ENCODE data around the gene FLNC.
A peak's percentile ranks its signal among the peaks of the same experiment; 100 is the strongest.

FLNC gene, protein sequence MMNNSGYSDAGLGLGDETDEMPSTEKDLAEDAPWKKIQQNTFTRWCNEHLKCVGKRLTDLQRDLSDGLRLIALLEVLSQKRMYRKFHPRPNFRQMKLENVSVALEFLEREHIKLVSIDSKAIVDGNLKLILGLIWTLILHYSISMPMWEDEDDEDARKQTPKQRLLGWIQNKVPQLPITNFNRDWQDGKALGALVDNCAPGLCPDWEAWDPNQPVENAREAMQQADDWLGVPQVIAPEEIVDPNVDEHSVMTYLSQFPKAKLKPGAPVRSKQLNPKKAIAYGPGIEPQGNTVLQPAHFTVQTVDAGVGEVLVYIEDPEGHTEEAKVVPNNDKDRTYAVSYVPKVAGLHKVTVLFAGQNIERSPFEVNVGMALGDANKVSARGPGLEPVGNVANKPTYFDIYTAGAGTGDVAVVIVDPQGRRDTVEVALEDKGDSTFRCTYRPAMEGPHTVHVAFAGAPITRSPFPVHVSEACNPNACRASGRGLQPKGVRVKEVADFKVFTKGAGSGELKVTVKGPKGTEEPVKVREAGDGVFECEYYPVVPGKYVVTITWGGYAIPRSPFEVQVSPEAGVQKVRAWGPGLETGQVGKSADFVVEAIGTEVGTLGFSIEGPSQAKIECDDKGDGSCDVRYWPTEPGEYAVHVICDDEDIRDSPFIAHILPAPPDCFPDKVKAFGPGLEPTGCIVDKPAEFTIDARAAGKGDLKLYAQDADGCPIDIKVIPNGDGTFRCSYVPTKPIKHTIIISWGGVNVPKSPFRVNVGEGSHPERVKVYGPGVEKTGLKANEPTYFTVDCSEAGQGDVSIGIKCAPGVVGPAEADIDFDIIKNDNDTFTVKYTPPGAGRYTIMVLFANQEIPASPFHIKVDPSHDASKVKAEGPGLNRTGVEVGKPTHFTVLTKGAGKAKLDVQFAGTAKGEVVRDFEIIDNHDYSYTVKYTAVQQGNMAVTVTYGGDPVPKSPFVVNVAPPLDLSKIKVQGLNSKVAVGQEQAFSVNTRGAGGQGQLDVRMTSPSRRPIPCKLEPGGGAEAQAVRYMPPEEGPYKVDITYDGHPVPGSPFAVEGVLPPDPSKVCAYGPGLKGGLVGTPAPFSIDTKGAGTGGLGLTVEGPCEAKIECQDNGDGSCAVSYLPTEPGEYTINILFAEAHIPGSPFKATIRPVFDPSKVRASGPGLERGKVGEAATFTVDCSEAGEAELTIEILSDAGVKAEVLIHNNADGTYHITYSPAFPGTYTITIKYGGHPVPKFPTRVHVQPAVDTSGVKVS (N-terminal part only)

DNA sequence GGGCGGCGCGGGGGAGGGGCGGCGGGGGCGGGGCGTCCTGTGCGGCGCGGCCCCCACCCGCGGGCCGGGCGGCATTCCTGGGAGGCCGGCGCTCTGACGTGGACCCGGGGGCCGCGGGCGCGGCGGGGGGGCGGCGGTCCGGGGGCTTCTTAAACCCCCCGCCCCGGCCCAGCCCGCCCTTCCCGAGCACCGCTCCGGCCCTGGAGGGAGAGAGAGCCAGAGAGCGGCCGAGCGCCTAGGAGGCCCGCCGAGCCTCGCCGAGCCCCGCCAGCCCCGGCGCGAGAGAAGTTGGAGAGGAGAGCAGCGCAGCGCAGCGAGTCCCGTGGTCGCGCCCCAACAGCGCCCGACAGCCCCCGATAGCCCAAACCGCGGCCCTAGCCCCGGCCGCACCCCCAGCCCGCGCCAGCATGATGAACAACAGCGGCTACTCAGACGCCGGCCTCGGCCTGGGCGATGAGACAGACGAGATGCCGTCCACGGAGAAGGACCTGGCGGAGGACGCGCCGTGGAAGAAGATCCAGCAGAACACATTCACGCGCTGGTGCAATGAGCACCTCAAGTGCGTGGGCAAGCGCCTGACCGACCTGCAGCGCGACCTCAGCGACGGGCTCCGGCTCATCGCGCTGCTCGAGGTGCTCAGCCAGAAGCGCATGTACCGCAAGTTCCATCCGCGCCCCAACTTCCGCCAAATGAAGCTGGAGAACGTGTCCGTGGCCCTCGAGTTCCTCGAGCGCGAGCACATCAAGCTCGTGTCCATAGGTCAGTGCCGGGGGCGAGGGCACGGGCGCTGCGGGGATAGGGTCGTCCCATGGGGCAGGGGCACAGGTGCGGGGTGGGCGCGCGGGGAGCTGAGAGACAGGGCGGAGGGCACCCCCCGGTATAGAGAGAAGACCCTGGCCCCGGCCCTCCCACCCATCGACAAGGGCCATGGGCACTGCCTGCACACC, at the start of gene FLNC:
TSS of gene FLNC (plus strand) at position 176 of the 947 bp plus-strand sequence. CDS start at position 408, 232 bp downstream.
- peak within 1 kb of the TSS in 1 of 2 donors; percentile 85 for H3K27ac Mint-ChIP-seq
- ATAC-seq (peak; percentile 53), DNase-seq (peak; percentile 37 to 39)
- H3K27me3 Mint-ChIP-seq: peaks cover 74% of the 10 kb centered on the region
- peak within 1 kb of the TSS; percentile 73 to 87 for H3K4me3 Mint-ChIP-seq
- H3K9me3 Mint-ChIP-seq: no peaks in the 10 kb centered on the region
- H3K4me1 Mint-ChIP-seq: peaks cover 44% of the 10 kb centered on the region

DNA sequence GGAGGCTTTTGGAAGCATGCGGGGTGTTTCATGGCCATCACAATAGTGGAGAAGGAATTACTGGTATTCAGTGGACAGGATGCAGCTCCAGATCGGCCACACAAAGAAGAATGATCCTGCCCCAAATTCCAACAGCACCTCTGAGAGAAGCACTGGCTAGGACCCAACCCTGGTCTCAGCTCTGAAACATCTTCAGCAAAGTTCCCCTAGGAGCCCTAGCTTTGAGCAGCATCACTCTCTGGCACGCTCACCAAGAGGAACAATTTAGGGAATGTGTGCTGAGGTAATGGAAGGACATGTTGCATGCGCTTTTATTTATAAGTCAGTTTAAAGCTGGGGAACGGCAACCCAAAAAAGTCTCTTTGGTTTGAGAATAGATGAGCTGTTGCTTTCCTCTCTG, 49.1 kb upstream of the FLNC start:
- peaks cover 13% of the 10 kb centered on the region for H3K4me1 Mint-ChIP-seq
- H3K4me3 Mint-ChIP-seq: no peak overlapping the region
- DNase-seq (no peak), ATAC-seq (no peak)
- H3K27ac Mint-ChIP-seq: no peak overlapping the region
- H3K27me3 Mint-ChIP-seq: no peaks in the 10 kb centered on the region
- H3K9me3 Mint-ChIP-seq: peaks cover 11 to 25% of the 10 kb centered on the region in 2 donors

DNA sequence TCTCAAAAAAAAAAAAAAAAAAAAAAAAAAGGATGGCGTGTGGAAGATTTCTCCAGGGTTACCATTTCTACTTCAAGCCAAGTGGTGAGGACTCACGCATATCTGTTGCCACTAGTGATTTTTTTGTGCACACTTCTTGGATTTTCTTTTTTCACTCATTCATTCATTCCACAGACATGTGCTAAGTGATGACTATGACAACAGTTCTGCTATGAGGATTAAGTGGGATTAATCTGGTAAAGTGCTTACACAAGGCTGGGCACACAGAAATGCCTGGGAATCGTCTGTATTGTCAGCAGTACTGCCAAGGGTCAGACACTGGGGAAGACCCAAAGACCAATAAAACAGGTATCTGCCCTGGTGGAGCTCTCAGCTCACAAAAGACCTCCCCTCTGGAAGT, 48.4 kb upstream of the FLNC start:
- no peak for DNase-seq
- peaks cover 13% of the 10 kb centered on the region for H3K4me1 Mint-ChIP-seq
- no peak overlapping the region for H3K4me3 Mint-ChIP-seq
- ATAC-seq: no peak
- H3K9me3 Mint-ChIP-seq: peaks cover 6 to 19% of the 10 kb centered on the region in 2 donors
- no peak overlapping the region for H3K27ac Mint-ChIP-seq
- no peaks in the 10 kb centered on the region for H3K27me3 Mint-ChIP-seq

DNA sequence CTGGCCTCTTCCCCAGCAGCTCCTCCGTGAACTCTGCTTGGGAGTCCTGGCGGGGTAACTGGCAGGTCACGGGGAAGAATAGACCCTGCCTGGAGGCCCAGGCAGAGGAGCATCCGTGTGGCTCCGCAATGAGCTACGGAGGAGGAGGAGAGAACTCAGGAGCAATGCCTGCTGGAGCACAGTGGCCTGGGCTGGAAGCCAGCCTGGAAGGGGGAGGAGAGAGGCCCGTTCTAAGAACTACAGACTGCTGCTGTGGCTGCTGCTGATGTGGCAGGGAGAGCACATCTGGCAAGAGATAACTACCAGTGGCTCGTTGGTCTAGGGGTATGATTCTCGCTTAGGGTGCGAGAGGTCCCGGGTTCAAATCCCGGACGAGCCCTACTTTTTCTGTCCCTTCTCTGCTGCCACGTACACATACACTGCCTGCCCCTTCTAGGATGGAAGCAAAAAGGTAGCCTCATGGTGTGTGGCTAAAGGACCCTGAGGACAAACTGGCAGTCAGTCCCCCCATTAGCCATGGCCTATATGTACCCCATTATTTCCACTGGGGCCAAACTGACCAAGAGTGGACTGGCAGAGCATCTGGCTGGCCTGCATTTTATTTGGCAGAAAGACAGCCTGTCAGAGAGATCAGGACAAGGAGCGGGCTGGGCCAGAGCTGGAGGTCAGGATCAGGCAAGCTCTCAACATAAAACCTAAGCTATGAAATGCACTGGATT, 46.9 kb upstream of the FLNC start:
- ATAC-seq: peak; percentile 35

DNA sequence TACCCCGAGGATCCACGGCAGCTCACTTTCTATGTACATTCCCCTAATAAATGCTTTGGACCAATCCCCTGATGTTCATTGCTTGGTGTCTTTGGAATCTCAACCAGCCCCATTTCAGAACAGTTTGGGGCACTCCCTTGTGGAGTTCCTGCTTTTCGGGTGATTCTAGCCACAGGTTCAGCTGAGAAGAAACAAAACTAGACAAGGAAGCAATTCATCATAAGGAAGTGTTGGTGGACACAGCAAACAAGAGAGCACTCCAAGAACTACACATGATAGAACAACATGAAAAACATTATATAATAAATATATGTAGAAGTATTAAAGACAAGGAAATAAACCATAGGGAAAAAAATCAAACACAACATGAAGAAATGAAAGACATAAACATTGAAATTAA, 44.5 kb upstream of the FLNC start:
- Mint-ChIP-seq H3K27ac (no peak overlapping the region), H3K4me3 (no peak overlapping the region), H3K9me3 (no peaks in the 10 kb centered on the region), H3K27me3 (peaks cover 19% of the 10 kb centered on the region), H3K4me1 (peaks cover 6% of the 10 kb centered on the region)
- no peak for DNase-seq
- ATAC-seq: no peak

More for the DNA sequence above, 46.9 kb upstream of the FLNC start:
- H3K4me1 Mint-ChIP-seq: no peaks in the 10 kb centered on the region
- DNase-seq: peak in 1 of 2 donors; percentile 17
- H3K9me3 Mint-ChIP-seq: peaks cover 0 to 5% of the 10 kb centered on the region in 2 donors
- peak overlapping the region in 1 of 2 donors; percentile 83 for H3K27ac Mint-ChIP-seq
- H3K27me3 Mint-ChIP-seq: no peaks in the 10 kb centered on the region
- H3K4me3 Mint-ChIP-seq: no peak overlapping the region

DNA sequence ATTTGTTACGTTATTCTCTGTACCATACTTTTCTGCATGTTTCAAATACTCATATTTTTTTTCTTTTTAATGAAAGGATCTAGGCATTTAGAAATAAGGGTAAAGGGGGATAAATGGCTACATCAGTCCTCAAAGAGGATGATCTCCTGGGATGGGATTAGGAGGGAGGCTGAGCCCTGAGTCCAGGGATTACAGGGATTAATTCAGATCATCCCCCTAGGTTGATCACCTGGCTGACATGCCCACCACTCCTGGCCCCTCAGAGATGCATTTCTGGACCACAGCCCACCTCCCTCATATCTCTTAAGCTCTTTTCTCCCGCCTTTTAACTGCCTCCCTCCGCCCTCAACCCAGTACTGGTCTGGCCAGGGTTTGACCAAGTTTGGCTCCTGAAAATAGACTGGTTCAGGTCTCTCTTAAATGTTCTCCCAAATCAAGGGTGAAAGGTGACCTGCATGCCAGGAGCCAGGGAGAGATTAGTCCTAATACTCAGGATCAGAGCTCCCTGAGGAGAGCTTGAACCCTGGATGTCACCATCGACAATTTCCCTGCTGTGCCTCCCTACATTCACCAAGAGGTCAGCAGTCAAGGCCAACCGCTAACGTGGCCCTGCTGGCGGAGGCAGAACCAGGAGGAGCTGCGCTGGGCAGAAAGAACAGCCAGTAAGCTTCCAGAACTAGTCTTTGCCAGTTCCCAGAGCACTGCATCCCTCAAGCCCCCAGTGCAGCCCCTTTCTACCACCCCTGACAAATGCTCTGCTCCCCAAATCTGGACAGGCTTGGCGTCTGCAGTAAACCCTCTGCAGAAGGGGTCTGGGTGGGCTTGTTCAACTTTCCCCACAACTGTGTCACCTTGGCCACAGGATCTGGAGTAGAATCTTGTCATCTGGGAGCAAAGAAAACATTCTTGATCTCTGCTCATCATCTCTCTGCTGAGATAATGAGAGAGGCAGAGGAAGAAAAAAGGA, 41.5 kb upstream of the FLNC start:
- Mint-ChIP-seq H3K27ac (no peak overlapping the region), H3K4me3 (no peak overlapping the region), H3K4me1 (peaks cover 15% of the 10 kb centered on the region), H3K27me3 (peaks cover 19% of the 10 kb centered on the region), H3K9me3 (no peaks in the 10 kb centered on the region)
- ATAC-seq (no peak), DNase-seq (no peak)

DNA sequence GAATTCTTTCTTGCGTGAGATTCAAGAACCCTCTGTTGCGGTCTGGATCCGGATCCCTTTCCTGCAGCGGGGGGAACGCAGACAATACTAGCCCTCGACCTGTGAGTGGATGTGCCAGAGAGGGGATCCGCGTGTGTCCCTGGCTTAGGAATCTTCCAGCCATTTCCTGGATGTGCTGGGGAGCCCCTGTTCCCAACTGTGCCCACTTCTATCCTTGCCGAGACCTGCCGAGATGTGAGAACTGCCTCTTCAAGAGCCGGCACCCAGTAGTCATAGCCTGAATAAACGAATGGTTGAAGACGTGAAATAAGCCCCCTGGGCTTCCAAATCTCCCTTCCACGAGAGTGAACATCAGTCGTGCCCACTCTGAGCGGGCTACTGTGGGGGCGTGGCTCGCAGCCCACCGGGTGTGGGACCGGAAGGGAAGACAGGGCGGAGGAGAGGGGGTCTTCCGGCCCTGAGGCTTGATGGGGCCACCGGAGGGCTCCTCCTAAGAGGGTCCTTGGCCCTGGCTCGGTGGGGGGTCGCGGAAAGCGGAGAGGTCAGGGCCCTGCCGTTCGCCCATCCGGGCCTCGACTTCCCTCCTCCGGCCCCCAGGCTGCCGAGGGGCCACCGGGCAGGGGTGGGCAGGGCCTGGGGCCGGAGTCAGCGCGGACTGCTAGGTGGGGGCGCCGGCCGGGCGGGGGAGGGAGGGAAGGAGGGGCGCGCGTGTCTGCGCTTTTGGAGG, 39.7 kb upstream of the FLNC start:
- peaks cover 19% of the 10 kb centered on the region for H3K27me3 Mint-ChIP-seq
- H3K4me1 Mint-ChIP-seq: peaks cover 15% of the 10 kb centered on the region
- DNase-seq: no peak
- no peaks in the 10 kb centered on the region for H3K9me3 Mint-ChIP-seq
- peak overlapping the region; percentile 73 to 85 for H3K4me3 Mint-ChIP-seq
- peak overlapping the region; percentile 42 to 91 for H3K27ac Mint-ChIP-seq
- ATAC-seq: no peak

DNA sequence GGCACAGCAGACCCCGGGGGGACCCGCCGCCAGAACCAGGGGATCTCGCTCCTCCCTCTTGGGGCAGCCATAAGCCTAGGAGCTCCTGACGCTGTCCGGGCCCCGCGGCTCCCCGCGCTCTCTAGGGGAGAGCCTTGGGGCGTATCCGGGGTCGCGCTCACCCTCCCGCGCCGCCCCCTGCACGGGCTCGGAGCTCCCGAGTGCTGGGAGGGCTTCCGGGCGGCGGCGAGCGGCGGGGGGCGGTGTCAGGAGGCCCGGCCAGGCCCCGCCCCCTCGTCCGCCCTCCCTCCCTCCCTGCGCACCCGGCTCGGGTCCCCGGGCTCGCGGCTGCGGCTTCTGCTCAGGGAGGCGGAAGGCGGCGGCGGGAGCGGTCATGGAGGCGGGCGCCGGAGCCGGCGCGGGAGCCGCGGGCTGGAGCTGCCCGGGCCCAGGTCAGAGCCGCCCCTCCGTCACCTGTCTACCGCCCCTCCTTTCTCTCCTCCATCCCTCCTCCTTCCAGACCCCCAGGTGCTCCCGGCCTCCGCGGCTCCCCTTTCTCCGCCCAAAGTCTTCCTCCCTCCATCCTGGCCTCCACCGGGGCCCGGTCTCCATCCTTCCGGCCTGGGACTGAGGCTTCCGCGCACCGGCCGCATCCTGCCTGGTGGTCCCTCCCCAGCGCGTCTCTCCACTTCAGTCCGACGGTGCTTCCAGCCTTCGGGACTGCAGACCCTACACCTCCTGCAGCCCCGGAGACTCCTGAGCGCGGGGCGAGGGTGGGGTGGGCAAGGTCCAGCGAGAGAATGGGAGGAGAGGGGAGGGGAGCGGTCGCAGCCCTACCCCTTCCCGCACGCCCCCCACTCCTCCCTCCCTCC, 38.9 kb upstream of the FLNC start, which contains the start of gene CCDC136:
TSS of gene CCDC136 (plus strand) at position 848 of the 851 bp plus-strand sequence. CDS start 444 bp downstream, outside the sequence.
- peak within 1 kb of the TSS; percentile 94 to 95 for H3K4me3 Mint-ChIP-seq
- DNase-seq (peak; percentile 69 to 73), ATAC-seq (peak; percentile 87)
- H3K27me3 Mint-ChIP-seq: peaks cover 19% of the 10 kb centered on the region
- no peaks in the 10 kb centered on the region for H3K9me3 Mint-ChIP-seq
- peaks cover 15% of the 10 kb centered on the region for H3K4me1 Mint-ChIP-seq
- peak within 1 kb of the TSS; percentile 81 to 93 for H3K27ac Mint-ChIP-seq

DNA sequence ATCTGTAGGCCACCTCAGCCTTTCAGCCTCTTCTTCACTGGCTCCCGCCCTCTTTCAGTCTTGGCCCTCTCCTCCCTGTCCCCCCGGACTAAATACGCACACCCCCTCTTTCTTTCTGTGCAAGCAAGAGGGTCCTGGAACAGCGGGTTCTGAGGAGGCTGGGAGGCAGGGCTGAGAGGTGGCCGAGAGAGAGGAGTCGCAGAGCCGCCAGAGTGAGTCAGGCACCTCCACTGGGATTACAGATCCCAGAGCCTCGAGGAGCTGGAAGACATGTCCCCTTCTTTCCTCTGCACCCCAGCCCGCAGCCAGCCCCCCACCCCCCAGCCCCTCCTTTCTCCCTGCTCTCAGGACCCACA, 38.3 kb upstream of the FLNC start:
- Mint-ChIP-seq H3K4me1 (peaks cover 15% of the 10 kb centered on the region), H3K27me3 (peaks cover 19% of the 10 kb centered on the region), H3K4me3 (peak overlapping the region; percentile 94 to 95), H3K9me3 (no peaks in the 10 kb centered on the region), H3K27ac (peak overlapping the region in 1 of 2 donors; percentile 81)
- no peak for DNase-seq
- no peak for ATAC-seq

DNA sequence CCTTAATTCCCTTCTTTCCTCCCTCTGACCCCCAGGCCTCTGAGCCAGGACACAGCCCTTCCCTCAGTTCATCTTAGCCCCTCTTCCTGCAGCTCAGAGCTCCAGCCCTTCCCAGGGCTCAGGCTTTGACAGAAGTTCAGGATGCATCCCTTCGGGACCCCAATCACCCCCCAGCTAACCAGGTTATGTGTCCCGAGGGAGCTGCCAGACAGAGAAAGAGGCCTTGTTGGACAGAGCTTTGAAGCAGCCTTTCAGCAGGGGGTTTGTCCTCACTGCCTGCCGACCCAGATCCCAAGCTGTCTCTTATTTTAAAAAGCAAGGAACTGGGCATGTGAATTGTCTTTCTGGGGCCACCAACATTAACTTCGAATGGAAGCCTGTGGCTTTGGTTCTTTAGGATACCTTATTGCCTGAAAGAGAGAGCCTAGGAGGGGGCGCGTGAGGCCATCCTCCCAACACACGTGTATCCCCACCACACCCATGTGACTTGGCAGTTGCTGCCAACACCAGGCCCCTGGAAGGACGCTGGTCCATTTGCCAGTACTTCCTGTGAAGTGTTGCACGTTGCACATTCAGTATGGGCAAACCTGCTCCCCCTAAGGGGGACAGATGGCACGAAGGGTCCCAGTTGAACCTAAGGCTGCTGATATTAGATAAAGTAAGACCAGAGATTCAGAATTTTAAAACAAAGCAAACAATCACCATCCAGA, 37.6 kb upstream of the FLNC start:
- Mint-ChIP-seq H3K9me3 (no peaks in the 10 kb centered on the region), H3K27me3 (peaks cover 19% of the 10 kb centered on the region), H3K4me3 (peak overlapping the region; percentile 60 to 95), H3K4me1 (peaks cover 15% of the 10 kb centered on the region), H3K27ac (peak overlapping the region; percentile 47 to 68)
- ATAC-seq (no peak), DNase-seq (no peak)

DNA sequence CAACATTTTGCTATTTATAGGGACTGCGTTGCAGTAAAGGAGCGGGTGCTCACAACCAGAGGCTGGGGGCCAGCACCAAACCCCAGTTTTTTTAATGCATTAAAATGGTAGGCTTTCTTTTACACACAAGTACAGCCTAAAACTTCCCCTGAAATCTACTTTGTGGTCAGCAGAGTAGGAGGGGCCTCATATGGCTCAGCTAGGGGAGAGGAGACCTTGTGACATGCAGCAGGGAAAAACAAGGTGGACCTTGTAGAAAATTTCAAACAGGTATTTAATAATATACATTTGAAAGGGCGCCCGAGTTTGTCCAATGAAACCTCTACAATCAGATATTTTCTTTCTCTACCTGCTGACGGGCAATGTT, 37.0 kb upstream of the FLNC start:
- Mint-ChIP-seq H3K27me3 (peaks cover 19% of the 10 kb centered on the region), H3K9me3 (no peaks in the 10 kb centered on the region), H3K4me1 (peaks cover 15% of the 10 kb centered on the region), H3K4me3 (no peak overlapping the region), H3K27ac (no peak overlapping the region)
- no peak for ATAC-seq
- DNase-seq: no peak

All from stimulated activated naive CD8-positive, alpha-beta T cell treated with anti-CD3 and anti-CD28 coated beads, Interleukin-15, amount 100 ng/mL, for 72 hours (primary cell).